ENCODE data around the gene CDC20.
"Not testable (repeated sequence)": the region's sequence is repeated elsewhere in the genome, so short reads cannot be mapped to it uniquely, and the experiment has no call there.

- TF ChIP-seq, protein P1, sequence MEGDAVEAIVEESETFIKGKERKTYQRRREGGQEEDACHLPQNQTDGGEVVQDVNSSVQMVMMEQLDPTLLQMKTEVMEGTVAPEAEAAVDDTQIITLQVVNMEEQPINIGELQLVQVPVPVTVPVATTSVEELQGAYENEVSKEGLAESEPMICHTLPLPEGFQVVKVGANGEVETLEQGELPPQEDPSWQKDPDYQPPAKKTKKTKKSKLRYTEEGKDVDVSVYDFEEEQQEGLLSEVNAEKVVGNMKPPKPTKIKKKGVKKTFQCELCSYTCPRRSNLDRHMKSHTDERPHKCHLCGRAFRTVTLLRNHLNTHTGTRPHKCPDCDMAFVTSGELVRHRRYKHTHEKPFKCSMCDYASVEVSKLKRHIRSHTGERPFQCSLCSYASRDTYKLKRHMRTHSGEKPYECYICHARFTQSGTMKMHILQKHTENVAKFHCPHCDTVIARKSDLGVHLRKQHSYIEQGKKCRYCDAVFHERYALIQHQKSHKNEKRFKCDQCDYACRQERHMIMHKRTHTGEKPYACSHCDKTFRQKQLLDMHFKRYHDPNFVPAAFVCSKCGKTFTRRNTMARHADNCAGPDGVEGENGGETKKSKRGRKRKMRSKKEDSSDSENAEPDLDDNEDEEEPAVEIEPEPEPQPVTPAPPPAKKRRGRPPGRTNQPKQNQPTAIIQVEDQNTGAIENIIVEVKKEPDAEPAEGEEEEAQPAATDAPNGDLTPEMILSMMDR (IDR thresholded peaks at IDR 0.05; ENCODE audit: control extremely low read depth in 1 of 3, insufficient read depth in 1 of 3, low read depth in 1 of 3, low read length in 3 of 3), result not testable (repeated sequence)
- not testable (repeated sequence) for TF ChIP-seq SUZ12 (IDR thresholded peaks at IDR 0.05; ENCODE audit: low read length); YY1 (IDR thresholded peaks at IDR 0.05; ENCODE audit: low read depth, low read length); BACH1 (IDR thresholded peaks at IDR 0.05; ENCODE audit: low read length); POLR2A (IDR thresholded peaks at IDR 0.05; ENCODE audit: control extremely low read depth in 1 of 2, low read depth in 2 of 2, low read length in 2 of 2); EZH2 (IDR thresholded peaks at IDR 0.05; ENCODE audit: low read depth, low read length, severe bottlenecking); MAFK (IDR thresholded peaks at IDR 0.05; ENCODE audit: low read depth, low read length)
Observed at GRCh38 chr1:43400441-43400840, 41.7 kb downstream of the CDC20 start.

All from H1 (cell line).